Uterus (tissue), 4 donors: ENCODE measurements around the gene TMEM72. TPM values are rescaled to one million over a fixed set of nuclear protein-coding genes. Genes with fewer than 3 reads are reported as not detected.

Experiments used
- DNase-seq, 2 donors: peaks; one replicate each; pipeline ENCODE4 v3.0.0-alpha.2; 2019 to 2020
- H3K27ac ChIP-seq, 2 donors: fragments of 200-600 bp; sonication (generic); 1 replicate in 1 of 2; 2 replicates in 1 of 2; pipeline ENCODE4 v1.5.1; 2016 to 2018
- H3K27me3 ChIP-seq, 2 donors: fragments of 200-600 bp; sonication (generic); one replicate each; pipeline ENCODE4 v1.5.1; 2018 to 2019; ENCODE audit warnings: control low read depth in 1 of 2
- H3K36me3 ChIP-seq, 2 donors: fragments of 200-600 bp; sonication (generic); one replicate each; pipeline ENCODE4 v1.5.1; 2019; ENCODE audit warnings: control low read depth in 1 of 2
- H3K4me1 ChIP-seq, 2 donors: fragments of 200-600 bp; sonication (generic); one replicate each; pipeline ENCODE4 v1.5.1; 2018 to 2019; ENCODE audit warnings: control low read depth in 1 of 2
- H3K4me3 ChIP-seq, 2 donors: fragments of 200-600 bp; sonication (generic); 1 replicate in 1 of 2; 2 replicates in 1 of 2; pipeline ENCODE4 v1.5.1; 2018 to 2019; ENCODE audit warnings: mild to moderate bottlenecking in 1 of 2
- H3K9me3 ChIP-seq, 2 donors: fragments of 200-600 bp; sonication (generic); one replicate each; pipeline ENCODE4 v1.5.1; 2019; ENCODE audit warnings: control low read depth in 1 of 2
- CTCF ChIP-seq, 4 experiments: fragments of 200-600 bp in 2 of 4; fragments of 450-650 bp in 2 of 4; sonication (generic) in 2 of 4; IDR thresholded peaks; one replicate each; pipeline ENCODE4 v1.5.1; 2016 to 2019; ENCODE audit warnings: antibody characterized with exemption in 4 of 4, mild to moderate bottlenecking in 2 of 4, moderate library complexity in 1 of 4
- POLR2A ChIP-seq, 2 donors: fragments of 450-650 bp; IDR thresholded peaks; one replicate each; pipeline ENCODE4 v1.6.1; 2016; ENCODE audit warnings: antibody characterized with exemption in 2 of 2, mild to moderate bottlenecking in 1 of 2, moderate library complexity in 1 of 2
- intact Hi-C: fragments of 100-400 bp; cut with DNase I; formaldehyde crosslinking; loops from one replicate; pipeline ENCODE4 v1.15.1; 2023; ENCODE audit warnings: low total_unique reads
- total RNA-seq, 4 donors: library from RNA; depleted of rRNA in 3 of 4; stranded (reverse); fragments of >200 nt in 3 of 4; gene quantifications; one replicate each; pipeline versions ENCODE4 v1.1.0 to v1.2.4, GENCODE V29; 2014 to 2023
- donor health status: DM: yes; HTN: yes; CAD: no.

The TMEM72 gene
- total RNA-seq, 4 donors from 2014 or later: 0.69 TPM; not detected in 3

- Histone ChIP-seq H3K27ac (no peak overlapping the region), H3K9me3 (no peaks in the 10 kb centered on the region), H3K4me3 (no peak overlapping the region), H3K36me3 (no peaks in the 10 kb centered on the region), H3K27me3 (no peaks in the 10 kb centered on the region), H3K4me1 (no peaks in the 10 kb centered on the region)
- no peak for TF ChIP-seq CTCF (IDR thresholded peaks at IDR 0.05)
- intact Hi-C loops: no loop called here
- no peak for DNase-seq
Measured at GRCh38 chr10:44946205-44946604, 35.1 kb downstream of the TMEM72 start.

GRCh38 chr10:44947371-44948152 is 36.4 kb downstream of the TMEM72 start:
- no peaks in the 10 kb centered on the region for H3K36me3 ChIP-seq
- intact Hi-C loops: no loop called here
- H3K4me1 ChIP-seq: no peaks in the 10 kb centered on the region
- no peaks in the 10 kb centered on the region for H3K9me3 ChIP-seq
- H3K27ac ChIP-seq: no peak overlapping the region
- TF ChIP-seq POLR2A (IDR thresholded peaks at IDR 0.05): no peak
- TF ChIP-seq CTCF (IDR thresholded peaks at IDR 0.05): no peak
- no peak for DNase-seq
- no peak overlapping the region for H3K4me3 ChIP-seq
- H3K27me3 ChIP-seq: no peaks in the 10 kb centered on the region

- no peak overlapping the region for H3K27ac ChIP-seq
- no peak for DNase-seq
- intact Hi-C loops: no loop called here
Measured at GRCh38 chr10:44948642-44949041, 37.5 kb downstream of the TMEM72 start.

GRCh38 chr10:44949127-44949802 is 38.1 kb downstream of the TMEM72 start:
- no peak overlapping the region for H3K27ac ChIP-seq
- H3K4me3 ChIP-seq: no peak overlapping the region
- no peaks in the 10 kb centered on the region for H3K27me3 ChIP-seq
- H3K9me3 ChIP-seq: no peaks in the 10 kb centered on the region
- no peaks in the 10 kb centered on the region for H3K36me3 ChIP-seq
- H3K4me1 ChIP-seq: no peaks in the 10 kb centered on the region
- no peak for DNase-seq
- intact Hi-C loops: no loop called here
- no peak for TF ChIP-seq POLR2A (IDR thresholded peaks at IDR 0.05)
- no peak for TF ChIP-seq CTCF (IDR thresholded peaks at IDR 0.05)

More at GRCh38 chr10:44948642-44949041, 37.5 kb downstream of the TMEM72 start:
- Histone ChIP-seq H3K4me1 (no peaks in the 10 kb centered on the region), H3K4me3 (no peak overlapping the region), H3K27me3 (no peaks in the 10 kb centered on the region), H3K36me3 (no peaks in the 10 kb centered on the region), H3K9me3 (no peaks in the 10 kb centered on the region)
- TF ChIP-seq CTCF (IDR thresholded peaks at IDR 0.05): no peak
- no peak for TF ChIP-seq POLR2A (IDR thresholded peaks at IDR 0.05)

- Histone ChIP-seq H3K27ac (no peak overlapping the region), H3K9me3 (no peaks in the 10 kb centered on the region), H3K36me3 (no peaks in the 10 kb centered on the region), H3K4me3 (no peak overlapping the region), H3K4me1 (no peaks in the 10 kb centered on the region), H3K27me3 (no peaks in the 10 kb centered on the region)
- DNase-seq: no peak
- TF ChIP-seq CTCF (IDR thresholded peaks at IDR 0.05): no peak
- TF ChIP-seq POLR2A (IDR thresholded peaks at IDR 0.05): no peak
- intact Hi-C loops: no loop called here
Measured at GRCh38 chr10:44949915-44950314, 38.8 kb downstream of the TMEM72 start.
